IMR-90 (cell line): ENCODE data around the gene RASSF4. TPM values are rescaled to one million over a fixed set of nuclear protein-coding genes. Genes with fewer than 3 reads are reported as not detected.
A peak's percentile ranks its signal among the peaks of the same experiment; 100 is the strongest.

ENCODE experiments used
- ATAC-seq: fragments of 200-7000 bp; cut with Tn5 transposase; 2 replicates; pipeline ENCODE4 v1.9.1; 2020; ENCODE audit warnings: low read depth, mild to moderate bottlenecking, moderate library complexity
- BruUV-seq: library from RNA; stranded (reverse); fragments of 400-500 nt; replicated peaks from 2 replicates; lab custom pipeline; 2021; lab: Mats Ljungman, UMichigan
- CTCF ChIA-PET: fragments of 300-600 bp; formaldehyde crosslinking; extraction: SDS; loops from one replicate; lab custom pipeline; 2021; ENCODE audit warnings: antibody characterized with exemption; lab: Yijun Ruan, JAX
- POLR2A ChIA-PET: fragments of 300-600 bp; sonication (Branson Sonifier 250); formaldehyde crosslinking; loops from one replicate; lab custom pipeline; 2022; ENCODE audit warnings: antibody characterized with exemption; ENCODE audit not compliant: unreplicated experiment; lab: Charles Lee
- DNase-seq: peaks from one replicate; pipeline ENCODE4 v3.0.0; 2013
- H2AFZ ChIP-seq: replicated peaks from 2 replicates; pipeline ENCODE3; 2013; ENCODE audit warnings: low read length, mild to moderate bottlenecking; ENCODE audit not compliant: poor library complexity
- H2AK5ac ChIP-seq: 2 replicates; pipeline ENCODE4 v1.6.1; 2013; ENCODE audit warnings: low read depth, low read length, inconsistent platforms
- H2AK9ac ChIP-seq: replicated peaks from 2 replicates; pipeline ENCODE3; 2013; ENCODE audit warnings: mild to moderate bottlenecking, low read depth, low read length, moderate library complexity; ENCODE audit not compliant: poor library complexity
- H2BK120ac ChIP-seq: 2 replicates; pipeline ENCODE4 v1.6.1; 2013; ENCODE audit warnings: low read depth, low read length, inconsistent platforms
- H2BK15ac ChIP-seq: 3 replicates; pipeline ENCODE4 v1.6.1; 2013; ENCODE audit warnings: low read depth, low read length, inconsistent platforms
- H2BK20ac ChIP-seq: 2 replicates; pipeline ENCODE4 v1.6.1; 2013; ENCODE audit warnings: low read depth, mild to moderate bottlenecking, inconsistent platforms, low read length, moderate library complexity
- H2BK5ac ChIP-seq: 2 replicates; pipeline ENCODE4 v1.6.1; 2013; ENCODE audit warnings: mild to moderate bottlenecking, low read depth, low read length, inconsistent platforms; ENCODE audit not compliant: poor library complexity, severe bottlenecking
- H3K14ac ChIP-seq: replicated peaks from 2 replicates; pipeline ENCODE4 v1.6.1; 2013; ENCODE audit warnings: low read depth, low read length, inconsistent platforms
- H3K18ac ChIP-seq: 2 replicates; pipeline ENCODE4 v1.6.1; 2013; ENCODE audit warnings: low read depth, low read length, control low read depth
- H3K23ac ChIP-seq: 2 replicates; pipeline ENCODE4 v1.6.1; 2013; ENCODE audit warnings: low read depth, low read length, inconsistent platforms
- H3K27ac ChIP-seq: 2 replicates; pipeline ENCODE4 v1.5.1; 2013; ENCODE audit warnings: mild to moderate bottlenecking, control low read depth, low read length; ENCODE audit not compliant: insufficient read depth
- H3K27me3 ChIP-seq: 2 replicates; pipeline ENCODE4 v1.6.1; 2013; ENCODE audit warnings: low read length; ENCODE audit not compliant: control insufficient read depth, insufficient read depth
- H3K36me3 ChIP-seq: 2 replicates; pipeline ENCODE4 v1.6.1; 2013; ENCODE audit warnings: low read length, mixed read lengths; ENCODE audit not compliant: control insufficient read depth, insufficient read depth
- H3K4ac ChIP-seq: 2 replicates; pipeline ENCODE4 v1.6.1; 2013; ENCODE audit warnings: low read depth, low read length, inconsistent platforms
- H3K4me1 ChIP-seq: 2 replicates; pipeline ENCODE4 v1.6.1; 2013; ENCODE audit warnings: low read length, mixed read lengths; ENCODE audit not compliant: control insufficient read depth, insufficient read depth
- H3K4me2 ChIP-seq: 2 replicates; pipeline ENCODE4 v1.6.1; 2013; ENCODE audit warnings: low read depth, mild to moderate bottlenecking, control low read depth, low read length, moderate library complexity
- H3K4me3 ChIP-seq: 2 replicates; pipeline ENCODE4 v1.5.1; 2013; ENCODE audit warnings: low read depth, mild to moderate bottlenecking, control low read depth, low read length, moderate library complexity; ENCODE audit not compliant: insufficient read depth
- H3K56ac ChIP-seq: 2 replicates; pipeline ENCODE4 v1.6.1; 2013; ENCODE audit warnings: low read length, inconsistent platforms; ENCODE audit not compliant: insufficient read depth; ENCODE audit errors: extremely low read depth
- H3K79me1 ChIP-seq, 2 experiments: 2 replicates each; pipeline ENCODE4 v1.6.1; 2013; ENCODE audit warnings: low read length in 2 of 2, inconsistent platforms in 1 of 2, low read depth in 1 of 2
- H3K9ac ChIP-seq: 2 replicates; pipeline ENCODE4 v1.6.1; 2013; ENCODE audit warnings: low read depth, low read length, control low read depth
- H3K9me1 ChIP-seq: 2 replicates; pipeline ENCODE4 v1.6.1; 2013; ENCODE audit warnings: low read length, inconsistent platforms; ENCODE audit not compliant: insufficient read depth
- H3K9me3 ChIP-seq: 2 replicates; pipeline ENCODE4 v1.6.1; 2013; ENCODE audit warnings: low read length; ENCODE audit not compliant: control insufficient read depth, insufficient read depth
- H4K20me1 ChIP-seq: 2 replicates; pipeline ENCODE4 v1.6.1; 2013; ENCODE audit warnings: low read length, inconsistent platforms; ENCODE audit not compliant: insufficient read depth
- H4K5ac ChIP-seq: 2 replicates; pipeline ENCODE4 v1.6.1; 2013; ENCODE audit warnings: mild to moderate bottlenecking, low read depth, low read length, control low read depth
- H4K8ac ChIP-seq, 2 experiments: 2 replicates each; pipeline ENCODE4 v1.6.1; 2013; ENCODE audit warnings: low read depth in 2 of 2, low read length in 2 of 2, control low read depth in 1 of 2, inconsistent platforms in 1 of 2
- H4K91ac ChIP-seq: 2 replicates; pipeline ENCODE4 v1.6.1; 2013; ENCODE audit warnings: low read depth, low read length, inconsistent platforms; ENCODE audit not compliant: insufficient read depth
- BHLHE40 ChIP-seq: fragments of 150-350 bp; IDR thresholded peaks from 2 replicates; pipeline ENCODE4 v1.6.1; 2016; ENCODE audit warnings: mild to moderate bottlenecking, low read depth, low read length
- FOS ChIP-seq: fragments of 150-350 bp; IDR thresholded peaks from 2 replicates; pipeline ENCODE4 v1.6.1; 2016; ENCODE audit warnings: low read depth, low read length
- MAFK ChIP-seq: IDR thresholded peaks from 2 replicates; pipeline ENCODE4 v1.6.1; 2012; ENCODE audit warnings: low read depth, low read length, improper control_type of control experiment
- NFE2L2 ChIP-seq: fragments of 150-350 bp; IDR thresholded peaks from 2 replicates; pipeline ENCODE4 v1.6.1; 2016; ENCODE audit warnings: low read depth, mild to moderate bottlenecking, low read length
- POLR2A ChIP-seq: IDR thresholded peaks from 2 replicates; pipeline ENCODE4 v1.6.1; 2012; ENCODE audit warnings: mild to moderate bottlenecking, low read depth, low read length
- RFX5 ChIP-seq: IDR thresholded peaks from 2 replicates; pipeline ENCODE4 v1.8.0; 2012; ENCODE audit warnings: low read depth, mild to moderate bottlenecking, low read length, moderate library complexity
- WGBS, 2 experiments: methylation state at CpG; one replicate each; pipeline versions ENCODE4 v1.1.5 to v1.1.7; 2013; ENCODE audit warnings: missing lambda C conversion rate in 2 of 2; ENCODE audit not compliant: insufficient read length in 1 of 2; ENCODE audit errors: extremely low coverage in 2 of 2; 5-methylcytosine and 5-hydroxymethylcytosine counted together
- dilution Hi-C: fragments of 300-500 bp; cut with HindIII; formaldehyde crosslinking; loops from one replicate; pipeline ENCODE4 v1.14.3; 2018; ENCODE audit warnings: low sequenced_read_pairs; ENCODE audit not compliant: unreplicated experiment
- in situ Hi-C: fragments of 300-500 bp; cut with MboI; formaldehyde crosslinking; loops from 3 replicates; pipeline ENCODE4 v1.14.3; 2019; ENCODE audit warnings: low sequenced_read_pairs, inconsistent platforms, mixed read lengths
- intact Hi-C: fragments of 100-400 bp; cut with micrococcal nuclease; formaldehyde crosslinking; loops from 2 replicates; pipeline ENCODE4 v1.10.0; 2022
- polyA plus RNA-seq, 3 experiments: library from polyadenylated mRNA; depleted of rRNA; stranded (reverse); fragments of >200 nt; gene quantifications; 2 replicates each; pipeline ENCODE4 v1.2.3, GENCODE V29; 2012; ENCODE audit warnings: low replicate concordance in 1 of 3
- total RNA-seq: library from RNA; depleted of rRNA; stranded (reverse); fragments of >200 nt; gene quantifications from 2 replicates; pipeline ENCODE4 v1.2.3, GENCODE V29; 2012
- TF ChIP-seq, protein P1 (sequence below): fragments of 150-350 bp; IDR thresholded peaks from 2 replicates; pipeline ENCODE4 v1.6.1; 2017; ENCODE audit warnings: mild to moderate bottlenecking, antibody characterized with exemption, low read length, low read depth
- TF ChIP-seq, protein P2 (sequence below): fragments of 150-350 bp; IDR thresholded peaks from 2 replicates; pipeline ENCODE4 v1.6.1; 2016; ENCODE audit warnings: low read depth, mild to moderate bottlenecking, low read length, moderate library complexity, borderline replicate concordance

Gene RASSF4
- total and polyA plus RNA-seq, 2 of the 4 experiments (the other 2 are of a cell fraction) = 5.9 to 8.6 TPM

DNA sequence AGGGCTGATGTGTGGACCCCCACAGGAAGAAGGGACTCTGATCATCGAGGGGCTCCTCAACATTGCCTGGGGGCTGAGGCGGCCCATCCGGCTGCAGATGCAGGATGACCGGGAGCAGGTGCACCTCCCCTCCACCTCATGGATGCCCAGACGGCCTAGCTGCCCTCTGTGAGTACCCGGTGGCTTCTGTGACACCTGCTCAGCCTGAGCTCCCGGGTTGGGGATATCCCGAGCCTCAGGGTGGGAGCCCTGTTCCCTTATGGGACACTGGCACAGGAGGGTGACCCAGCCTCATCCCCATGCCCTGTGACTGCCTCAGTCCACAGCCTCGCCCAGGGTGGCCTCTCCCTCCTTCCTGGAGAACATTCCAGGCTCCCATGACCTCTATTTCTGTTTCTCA is 22.9 kb downstream of the RASSF4 start:
- ChIA-PET CTCF (interaction anchor here (1.7 kb wide), 1 partner anchor 20 kb away, joined by 4 read pairs; no protein-coding TSS in a partner anchor), POLR2A (no interaction called here)
- Histone ChIP-seq H3K4me2 (no peak overlapping the region), H3K36me3 (peaks cover 5% of the 10 kb centered on the region; the same call in 1 of the 2 replicates), H3K27ac (peak overlapping the region; percentile 98), H3K79me1 (peaks cover 0 to 40% of the 10 kb centered on the region in 2 experiments; a peak in 2 of 4 replicates), H4K91ac (peak overlapping the region; percentile 97), H2AK9ac (peak overlapping the region; percentile 88), H3K14ac (peak overlapping the region; percentile 73), H2AK5ac (peak overlapping the region; percentile 94), H4K20me1 (no peaks in the 10 kb centered on the region), H3K27me3 (no peaks in the 10 kb centered on the region), H2BK5ac (peak overlapping the region; percentile 97), H2AFZ (peak overlapping the region; percentile 72), H3K4me3 (no peak overlapping the region), H2BK20ac (peak overlapping the region; percentile 98), H3K4me1 (peaks cover 70% of the 10 kb centered on the region), H3K9me3 (no peaks in the 10 kb centered on the region), H3K56ac (no peak overlapping the region), H3K23ac (no peak overlapping the region), H2BK120ac (peak overlapping the region; percentile 92), H4K8ac (peak overlapping the region; percentile 90; a peak in 3 of 4 replicates), H2BK15ac (peak overlapping the region; percentile 80; the same call in 2 of the 3 replicates), H3K9me1 (peaks cover 54% of the 10 kb centered on the region), H4K5ac (peak overlapping the region; percentile 96), H3K9ac (no peak overlapping the region), H3K18ac (peak overlapping the region; percentile 94; the same call in 1 of the 2 replicates), H3K4ac (peak overlapping the region; percentile 87)
- ATAC-seq (no peak), DNase-seq (no peak)
- TF ChIP-seq, protein P1, sequence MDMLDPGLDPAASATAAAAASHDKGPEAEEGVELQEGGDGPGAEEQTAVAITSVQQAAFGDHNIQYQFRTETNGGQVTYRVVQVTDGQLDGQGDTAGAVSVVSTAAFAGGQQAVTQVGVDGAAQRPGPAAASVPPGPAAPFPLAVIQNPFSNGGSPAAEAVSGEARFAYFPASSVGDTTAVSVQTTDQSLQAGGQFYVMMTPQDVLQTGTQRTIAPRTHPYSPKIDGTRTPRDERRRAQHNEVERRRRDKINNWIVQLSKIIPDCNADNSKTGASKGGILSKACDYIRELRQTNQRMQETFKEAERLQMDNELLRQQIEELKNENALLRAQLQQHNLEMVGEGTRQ = no peak
- TF ChIP-seq BHLHE40 (no peak), POLR2A (no peak), RFX5 (no peak), FOS (no peak), MAFK (no peak), NFE2L2 (no peak)
- TF ChIP-seq, protein P2, sequence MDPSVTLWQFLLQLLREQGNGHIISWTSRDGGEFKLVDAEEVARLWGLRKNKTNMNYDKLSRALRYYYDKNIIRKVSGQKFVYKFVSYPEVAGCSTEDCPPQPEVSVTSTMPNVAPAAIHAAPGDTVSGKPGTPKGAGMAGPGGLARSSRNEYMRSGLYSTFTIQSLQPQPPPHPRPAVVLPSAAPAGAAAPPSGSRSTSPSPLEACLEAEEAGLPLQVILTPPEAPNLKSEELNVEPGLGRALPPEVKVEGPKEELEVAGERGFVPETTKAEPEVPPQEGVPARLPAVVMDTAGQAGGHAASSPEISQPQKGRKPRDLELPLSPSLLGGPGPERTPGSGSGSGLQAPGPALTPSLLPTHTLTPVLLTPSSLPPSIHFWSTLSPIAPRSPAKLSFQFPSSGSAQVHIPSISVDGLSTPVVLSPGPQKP = no peak
- intact Hi-C loops (no loop called here), dilution Hi-C loops (no loop called here), in situ Hi-C loops (loop anchor here (25.0 kb wide), 4 partner anchors 1030 to 1845 kb away; partner anchors contain the start of genes CSGALNACT2 and HNRNPF)
- no CpG with 5 or more reads among the region's 9 CpGs for WGBS, 2 experiments
- no TSS peak for BruUV-seq
